Spleen (tissue), 11 donors: Measurements from ENCODE around the gene TSPAN8. TPM values are rescaled to one million over a fixed set of nuclear protein-coding genes. Genes with fewer than 3 reads are reported as not detected.

Source experiments
- DNase-seq: peaks from one replicate; pipeline ENCODE4 v3.0.0-alpha.2; 2020
- H3K27ac ChIP-seq, 8 donors: fragments of 200-600 bp; sonication (generic) in 7 of 8; 1 replicate in 4 of 8; 2 replicates in 4 of 8; pipeline versions ENCODE4 v1.5.0 to v1.8.0; 2016 to 2021; ENCODE audit warnings: inconsistent platforms in 4 of 8, mild to moderate bottlenecking in 4 of 8, moderate library complexity in 1 of 8
- H3K27me3 ChIP-seq, 7 donors: fragments of 200-600 bp; sonication (generic) in 6 of 7; replicated peaks in 1 of 7; 1 replicate in 4 of 7; 2 replicates in 3 of 7; pipeline versions ENCODE4 v1.5.0 to v1.8.0; 2016 to 2021; ENCODE audit warnings: inconsistent platforms in 3 of 7, mild to moderate bottlenecking in 1 of 7
- H3K36me3 ChIP-seq, 6 donors: fragments of 200-600 bp; sonication (generic) in 5 of 6; 1 replicate in 4 of 6; 2 replicates in 2 of 6; pipeline versions ENCODE4 v1.5.0 to v1.8.0; 2016 to 2021; ENCODE audit warnings: inconsistent platforms in 2 of 6
- H3K4me1 ChIP-seq, 6 donors: fragments of 200-600 bp; sonication (generic) in 5 of 6; 1 replicate in 3 of 6; 2 replicates in 3 of 6; pipeline versions ENCODE4 v1.5.0 to v1.8.0; 2016 to 2021; ENCODE audit warnings: inconsistent platforms in 3 of 6
- H3K4me3 ChIP-seq, 8 donors: fragments of 200-600 bp; sonication (generic) in 7 of 8; 1 replicate in 4 of 8; 2 replicates in 4 of 8; pipeline versions ENCODE4 v1.5.0 to v1.8.0; 2016 to 2021; ENCODE audit warnings: inconsistent platforms in 4 of 8, mild to moderate bottlenecking in 4 of 8, moderate library complexity in 2 of 8
- H3K9me3 ChIP-seq, 8 donors: fragments of 200-600 bp; sonication (generic) in 7 of 8; 1 replicate in 4 of 8; 2 replicates in 4 of 8; pipeline versions ENCODE4 v1.5.0 to v1.8.0; 2016 to 2021; ENCODE audit warnings: inconsistent platforms in 4 of 8
- POLR2A ChIP-seq, 3 donors: fragments of 450-650 bp; IDR thresholded peaks; one replicate each; pipeline ENCODE4 v1.5.1; 2017; ENCODE audit warnings: antibody characterized with exemption in 3 of 3, mild to moderate bottlenecking in 1 of 3
- POLR2AphosphoS5 ChIP-seq, 3 donors: sonication (generic); formaldehyde crosslinking; IDR thresholded peaks; one replicate each; pipeline ENCODE4 v1.5.1; 2017; ENCODE audit warnings: antibody characterized with exemption in 3 of 3
- WGBS, 5 donors: extraction: QIAGEN DNeasy Blood & Tissue Kit in 3 of 5; methylation state at CpG; one replicate each; pipeline versions ENCODE4 v1.1.5 to v1.1.7; 2013 to 2018; 5-methylcytosine and 5-hydroxymethylcytosine counted together
- intact Hi-C: fragments of 100-400 bp; cut with DNase I; formaldehyde crosslinking; loops from one replicate; pipeline ENCODE4 v1.15.0; 2023; ENCODE audit warnings: low total_unique reads
- polyA plus RNA-seq, 3 donors: library from polyadenylated mRNA; stranded (reverse); fragments of 200-250 nt; gene quantifications; one replicate each; pipeline ENCODE4 v1.2.1, GENCODE V29; 2013
- total RNA-seq, 7 donors: library from RNA; depleted of rRNA in 3 of 7; stranded (reverse); fragments of >200 nt in 3 of 7; fragmentation: NEBNext Ultra II Directional in 4 of 7; extraction: Animal tissue kit (Norgen Biotek cat#: 25700) in 4 of 7; gene quantifications; one replicate each; pipeline versions ENCODE4 v1.1.0 to v1.2.1, GENCODE V29; 2016 to 2021
- TF ChIP-seq, protein P1 (sequence below), 11 experiments: fragments of 200-600 bp in 7 of 11; fragments of 450-650 bp in 4 of 11; sonication (generic) in 4 of 11; IDR thresholded peaks in 8 of 11; conservative IDR thresholded peaks in 3 of 11; 1 replicate in 7 of 11; 2 replicates in 4 of 11; pipeline versions ENCODE4 v1.4.0 to v1.8.0; 2016 to 2021; ENCODE audit warnings: antibody characterized with exemption in 11 of 11, inconsistent platforms in 4 of 11, mild to moderate bottlenecking in 1 of 11
- donor health status: healthy with polysubstance abuse.
- donor health status: DM: no; HTN: no; CAD: no; lungs with moderate emphysema.
- donor health status: DM: no; HTN: no; CAD: no.
- donor health status: Bipolar disorder and iron deficiency.
- donor health status: healthy.
- donor health status: DM: no; HTN: no; CAD: no.
- donor health status: DM: yes; HTN: yes; CAD: no.

TSPAN8 gene
- total and polyA plus RNA-seq, 10 donors = 0.21 to 2.5 (median 0.34) TPM; not detected in 6

DNA sequence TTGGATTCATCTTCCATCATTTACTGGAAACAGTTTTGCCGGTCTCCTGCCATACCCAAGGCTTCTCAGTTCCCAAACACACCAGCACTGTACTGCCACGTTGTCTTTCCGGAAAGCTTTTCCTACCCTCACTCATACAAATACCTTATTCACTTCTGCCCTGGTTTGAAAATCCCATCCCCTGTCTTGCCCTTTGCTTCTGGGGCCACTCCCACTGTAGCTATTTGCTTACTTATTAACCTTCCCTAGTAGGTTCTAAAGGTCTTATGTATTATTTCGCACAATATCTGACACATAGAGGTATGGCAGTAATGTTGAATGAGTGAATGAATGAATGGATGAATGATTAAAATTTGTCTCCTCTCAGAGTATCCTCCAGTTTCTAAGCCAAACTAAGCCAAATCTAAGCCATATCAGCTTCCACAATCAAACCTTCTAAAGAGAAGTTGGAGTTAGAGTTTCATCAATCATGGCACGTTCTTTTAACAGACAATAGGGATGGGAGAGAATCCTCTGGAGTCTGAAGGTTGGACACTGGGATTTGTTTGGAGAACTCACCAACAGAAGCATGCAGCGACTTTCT lies 18.6 kb downstream of the TSPAN8 start:
- WGBS, 5 donors = 73 to 89% (median 82%) methylated on average over 6 of the region's 6 CpGs

DNA sequence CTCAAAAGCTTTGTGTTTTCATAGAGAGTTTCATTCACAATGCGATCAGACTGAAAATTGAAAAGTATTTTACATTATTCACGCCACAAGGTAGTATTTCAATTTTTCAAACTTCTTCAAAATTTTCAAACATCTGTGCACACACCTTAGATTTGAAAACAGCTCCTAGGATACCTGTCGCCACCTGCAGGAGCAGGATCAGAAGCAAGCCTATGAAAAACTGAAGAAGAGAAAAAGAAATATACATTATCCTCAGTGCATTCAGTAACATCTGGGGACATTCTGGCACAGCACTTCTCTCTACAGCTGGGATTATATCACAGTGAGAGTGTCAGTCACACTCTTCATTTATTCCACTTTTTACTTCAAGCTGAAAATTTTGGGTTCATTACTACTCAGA lies 19.8 kb downstream of the TSPAN8 start:
- no peak overlapping the region for H3K4me3 ChIP-seq
- no peaks in the 10 kb centered on the region for H3K4me1 ChIP-seq
- H3K27ac ChIP-seq = no peak overlapping the region
- TF ChIP-seq, protein P1, sequence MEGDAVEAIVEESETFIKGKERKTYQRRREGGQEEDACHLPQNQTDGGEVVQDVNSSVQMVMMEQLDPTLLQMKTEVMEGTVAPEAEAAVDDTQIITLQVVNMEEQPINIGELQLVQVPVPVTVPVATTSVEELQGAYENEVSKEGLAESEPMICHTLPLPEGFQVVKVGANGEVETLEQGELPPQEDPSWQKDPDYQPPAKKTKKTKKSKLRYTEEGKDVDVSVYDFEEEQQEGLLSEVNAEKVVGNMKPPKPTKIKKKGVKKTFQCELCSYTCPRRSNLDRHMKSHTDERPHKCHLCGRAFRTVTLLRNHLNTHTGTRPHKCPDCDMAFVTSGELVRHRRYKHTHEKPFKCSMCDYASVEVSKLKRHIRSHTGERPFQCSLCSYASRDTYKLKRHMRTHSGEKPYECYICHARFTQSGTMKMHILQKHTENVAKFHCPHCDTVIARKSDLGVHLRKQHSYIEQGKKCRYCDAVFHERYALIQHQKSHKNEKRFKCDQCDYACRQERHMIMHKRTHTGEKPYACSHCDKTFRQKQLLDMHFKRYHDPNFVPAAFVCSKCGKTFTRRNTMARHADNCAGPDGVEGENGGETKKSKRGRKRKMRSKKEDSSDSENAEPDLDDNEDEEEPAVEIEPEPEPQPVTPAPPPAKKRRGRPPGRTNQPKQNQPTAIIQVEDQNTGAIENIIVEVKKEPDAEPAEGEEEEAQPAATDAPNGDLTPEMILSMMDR (IDR thresholded peaks at IDR 0.05 in 8 of 11, conservative IDR thresholded peaks at IDR 0.05 in 3 of 11) = no peak
- no peak for TF ChIP-seq POLR2AphosphoS5 (IDR thresholded peaks at IDR 0.05)
- TF ChIP-seq POLR2A (IDR thresholded peaks at IDR 0.05) = no peak
- no peak for DNase-seq
- no peaks in the 10 kb centered on the region for H3K36me3 ChIP-seq
- no peaks in the 10 kb centered on the region for H3K9me3 ChIP-seq
- intact Hi-C loops = no loop called here
- H3K27me3 ChIP-seq = no peaks in the 10 kb centered on the region
- 70 to 84% (median 75%) methylated on average over 3 of the region's 3 CpGs for WGBS, 5 donors

More for the DNA sequence above, 18.6 kb downstream of the TSPAN8 start:
- no peak for DNase-seq
- intact Hi-C loops = no loop called here
- H3K4me1 ChIP-seq = no peaks in the 10 kb centered on the region
- H3K27me3 ChIP-seq = no peaks in the 10 kb centered on the region
- H3K9me3 ChIP-seq = no peaks in the 10 kb centered on the region
- H3K27ac ChIP-seq = no peak overlapping the region
- no peak overlapping the region for H3K4me3 ChIP-seq
- no peaks in the 10 kb centered on the region for H3K36me3 ChIP-seq
- TF ChIP-seq POLR2AphosphoS5 (IDR thresholded peaks at IDR 0.05) = no peak
- TF ChIP-seq, protein P1 (IDR thresholded peaks at IDR 0.05 in 8 of 11, conservative IDR thresholded peaks at IDR 0.05 in 3 of 11) = no peak
- TF ChIP-seq POLR2A (IDR thresholded peaks at IDR 0.05) = no peak

DNA sequence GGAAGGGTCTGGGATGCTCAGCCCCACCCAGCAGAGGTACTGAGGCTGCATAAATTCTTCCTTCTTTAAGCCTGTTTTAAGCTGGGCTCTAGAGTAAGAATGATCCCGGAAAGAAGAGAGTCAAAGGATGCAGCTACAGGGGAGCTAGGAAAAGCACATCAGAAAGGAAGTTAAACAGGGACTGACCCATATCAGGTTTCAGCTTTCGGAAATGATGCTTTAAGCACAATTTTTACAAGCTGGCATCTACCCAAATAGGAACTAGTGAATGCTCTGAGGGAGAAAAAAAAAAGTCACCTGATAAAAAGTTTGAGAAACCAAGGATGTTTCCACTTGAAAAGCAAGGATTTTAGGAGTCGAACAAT lies 22.0 kb downstream of the TSPAN8 start:
- no peak for DNase-seq
- TF ChIP-seq, protein P1 (IDR thresholded peaks at IDR 0.05 in 8 of 11, conservative IDR thresholded peaks at IDR 0.05 in 3 of 11) = no peak
- TF ChIP-seq POLR2AphosphoS5 (IDR thresholded peaks at IDR 0.05) (no peak), POLR2A (IDR thresholded peaks at IDR 0.05) (no peak)
- Histone ChIP-seq H3K4me1 (no peaks in the 10 kb centered on the region), H3K27ac (no peak overlapping the region), H3K9me3 (no peaks in the 10 kb centered on the region), H3K27me3 (no peaks in the 10 kb centered on the region), H3K36me3 (no peaks in the 10 kb centered on the region), H3K4me3 (no peak overlapping the region)
- WGBS, 5 donors = 36 to 49% (median 44%) methylated on average over 3 of the region's 3 CpGs
- intact Hi-C loops = no loop called here

DNA sequence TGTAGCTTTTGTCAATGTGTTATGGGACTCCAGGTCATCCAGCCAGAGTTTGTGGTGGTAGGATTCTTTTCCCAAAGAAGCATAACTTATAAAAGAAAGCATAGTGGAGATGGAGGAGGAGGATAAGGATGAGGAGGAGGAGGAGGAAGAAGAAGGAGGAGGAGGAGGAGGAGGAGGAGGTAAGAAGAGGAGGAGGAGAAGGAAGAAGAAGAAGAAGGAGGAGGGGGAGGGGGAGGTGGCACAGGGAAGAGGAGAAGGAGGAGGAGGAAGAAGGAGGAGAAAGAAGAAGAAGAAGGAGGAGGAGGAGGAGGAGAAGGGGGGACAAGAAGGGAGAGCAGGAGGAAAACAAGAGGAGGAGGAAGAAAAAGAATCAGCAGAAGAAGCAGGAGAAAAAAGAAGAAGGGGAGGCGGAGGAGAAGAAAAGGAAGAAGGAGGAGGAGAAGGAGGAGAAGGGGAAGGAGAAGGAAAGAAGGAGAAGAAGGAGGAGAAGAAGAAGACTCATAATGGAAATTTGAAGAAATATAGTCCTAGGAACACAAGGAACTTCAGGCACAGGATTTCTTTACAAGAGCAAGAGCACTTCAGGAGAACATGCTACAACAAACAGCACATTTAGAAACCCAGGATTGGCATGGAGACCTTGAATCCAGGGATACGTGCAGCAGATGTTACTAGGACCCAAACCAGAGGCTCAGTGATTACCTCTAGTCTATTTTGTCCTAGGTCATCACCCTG lies 22.6 kb downstream of the TSPAN8 start:
- 61 to 74% (median 73%) methylated on average over 2 of the region's 2 CpGs for WGBS, 5 donors
- intact Hi-C loops = no loop called here

More for the DNA sequence above, 22.6 kb downstream of the TSPAN8 start:
- DNase-seq = no peak
- Histone ChIP-seq H3K4me3 (no peak overlapping the region), H3K27me3 (no peaks in the 10 kb centered on the region), H3K27ac (no peak overlapping the region), H3K36me3 (no peaks in the 10 kb centered on the region), H3K9me3 (no peaks in the 10 kb centered on the region), H3K4me1 (no peaks in the 10 kb centered on the region)
- TF ChIP-seq, protein P1 (IDR thresholded peaks at IDR 0.05 in 8 of 11, conservative IDR thresholded peaks at IDR 0.05 in 3 of 11) = no peak
- no peak for TF ChIP-seq POLR2A (IDR thresholded peaks at IDR 0.05)
- TF ChIP-seq POLR2AphosphoS5 (IDR thresholded peaks at IDR 0.05) = no peak
